Measurements from ENCODE around the gene TRIP12. TPM values are rescaled to one million over a fixed set of nuclear protein-coding genes. Genes with fewer than 3 reads are reported as not detected.

Gene TRIP12

DNA sequence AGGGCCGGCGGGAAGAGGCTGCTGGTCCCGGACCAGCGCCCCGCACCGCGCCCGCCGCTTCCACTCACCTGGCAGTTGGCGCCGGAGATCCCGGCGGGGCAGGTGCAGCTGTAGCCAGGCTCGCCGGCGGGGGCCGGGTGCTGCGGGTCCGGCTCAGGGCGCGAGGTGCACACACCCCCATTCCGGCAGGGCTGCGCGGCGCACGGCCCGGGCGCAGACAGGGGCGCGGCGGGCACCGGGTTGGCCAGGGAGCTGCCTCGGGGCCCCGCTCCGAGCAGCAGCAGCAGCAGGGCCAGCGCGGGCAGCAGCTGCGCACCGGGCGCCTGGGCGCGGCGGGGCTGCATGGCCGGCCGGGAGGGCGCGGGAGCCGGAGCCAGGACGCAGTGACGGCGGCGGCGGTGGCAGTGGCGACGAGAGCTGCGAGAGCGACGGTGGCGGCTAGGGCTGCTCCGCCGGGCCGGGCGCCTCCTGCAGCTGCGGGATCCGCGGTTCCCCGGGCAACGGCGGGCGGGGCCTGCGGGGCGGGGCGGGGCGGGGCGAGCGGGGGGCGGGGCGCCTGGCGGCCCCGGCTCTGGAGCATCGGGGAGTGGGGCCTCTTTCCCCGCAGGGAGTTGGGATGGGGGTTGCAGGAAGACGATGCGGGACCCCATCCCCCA, 207.6 kb downstream of the TRIP12 start, which contains the start of gene DNER:
DNER (minus strand) TSS at position 476 of the 656 bp plus-strand sequence; CDS start at position 344, 132 bp downstream.
- peak within 1 kb of the TSS; percentile 87 for H3K4me2 ChIP-seq (ENCODE audit: low read length)
- no peaks in the 10 kb centered on the region for H3K79me1 ChIP-seq (ENCODE audit: low read length)
- H3K4me1 ChIP-seq (ENCODE audit: control insufficient read depth, low read depth, low read length): no peaks in the 10 kb centered on the region
- WGBS (ENCODE audit: extremely low coverage, insufficient coverage, low lambda C conversion rate): no CpG with 5 or more reads among the region's 84 CpGs
- no peak within 1 kb of the TSS for H2BK120ac ChIP-seq (ENCODE audit: low read depth, low read length)
- H3K4ac ChIP-seq (ENCODE audit: low read depth, low read length): no peak within 1 kb of the TSS
- no peak within 1 kb of the TSS for H2BK5ac ChIP-seq (ENCODE audit: low read length)
- H3K79me2 ChIP-seq (ENCODE audit: control insufficient read depth, insufficient read depth, low read length): no peaks in the 10 kb centered on the region
- H3K4me3 ChIP-seq (ENCODE audit: low read length): no peak within 1 kb of the TSS
- peaks cover 6% of the 10 kb centered on the region for H3K27me3 ChIP-seq (ENCODE audit: insufficient read depth, low read length, poor library complexity)
- H3K9ac ChIP-seq (ENCODE audit: low read length): peak within 1 kb of the TSS; percentile 39
- H3K23ac ChIP-seq (ENCODE audit: low read length): peak within 1 kb of the TSS; percentile 7
- peak; percentile 46 for DNase-seq
- no peak within 1 kb of the TSS for H2AK5ac ChIP-seq (ENCODE audit: low read length)
- no peaks in the 10 kb centered on the region for H3K36me3 ChIP-seq (ENCODE audit: control insufficient read depth, insufficient read depth, low read length)
- H3K18ac ChIP-seq (ENCODE audit: low read length): no peak within 1 kb of the TSS
- no peak within 1 kb of the TSS for H4K8ac ChIP-seq (ENCODE audit: low read depth, low read length)
- no peak within 1 kb of the TSS for H2BK15ac ChIP-seq (replicated peaks; ENCODE audit: low read depth)
- no peak within 1 kb of the TSS for H4K5ac ChIP-seq (ENCODE audit: low read length)
- H3K27ac ChIP-seq (ENCODE audit: low read depth, low read length): no peak within 1 kb of the TSS
- H3K56ac ChIP-seq (ENCODE audit: low read length): peak within 1 kb of the TSS; percentile 40

Small RNA genes within 50 kb of the gene (small RNA-seq; reads per million reads assigned to genes)
- gene RNU6-613P (ENCODE audit: insufficient read depth) (not detected), gene RNU6-964P (ENCODE audit: insufficient read depth) (not detected)
